Measurements from ENCODE around the gene B3GNT8.

DNA sequence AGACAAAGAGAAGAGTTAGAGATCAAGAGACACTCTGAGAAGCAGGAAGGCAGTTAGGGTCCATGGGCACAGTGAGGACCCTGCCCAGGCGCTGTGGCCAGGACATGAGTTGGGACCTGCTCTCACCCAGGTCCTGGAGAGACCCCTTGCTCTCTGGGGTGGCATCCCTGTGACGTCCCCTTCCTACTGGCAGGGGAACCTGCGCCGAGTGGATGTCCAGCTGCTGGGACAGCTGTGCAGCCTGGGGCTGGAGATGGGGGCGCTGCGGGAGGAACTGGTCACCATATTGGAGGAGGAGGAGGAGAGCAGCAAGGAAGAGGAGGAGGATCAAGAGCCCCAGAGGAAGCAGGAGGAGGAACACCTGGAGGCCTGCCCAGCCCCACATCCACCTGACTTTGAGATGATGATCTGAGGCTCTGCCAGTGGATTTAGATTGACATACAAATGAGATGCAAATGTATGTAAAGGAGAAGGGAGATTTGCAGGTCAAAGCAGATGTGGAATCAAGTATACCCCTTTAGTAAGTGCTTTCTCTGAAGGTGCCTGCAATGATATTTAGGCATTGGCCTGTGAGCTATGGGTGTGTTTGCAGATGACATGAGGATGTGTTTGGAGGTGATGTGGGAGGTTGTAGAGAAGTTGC is 16.8 kb upstream of the B3GNT8 start:
- TF ChIP-seq, protein P1, sequence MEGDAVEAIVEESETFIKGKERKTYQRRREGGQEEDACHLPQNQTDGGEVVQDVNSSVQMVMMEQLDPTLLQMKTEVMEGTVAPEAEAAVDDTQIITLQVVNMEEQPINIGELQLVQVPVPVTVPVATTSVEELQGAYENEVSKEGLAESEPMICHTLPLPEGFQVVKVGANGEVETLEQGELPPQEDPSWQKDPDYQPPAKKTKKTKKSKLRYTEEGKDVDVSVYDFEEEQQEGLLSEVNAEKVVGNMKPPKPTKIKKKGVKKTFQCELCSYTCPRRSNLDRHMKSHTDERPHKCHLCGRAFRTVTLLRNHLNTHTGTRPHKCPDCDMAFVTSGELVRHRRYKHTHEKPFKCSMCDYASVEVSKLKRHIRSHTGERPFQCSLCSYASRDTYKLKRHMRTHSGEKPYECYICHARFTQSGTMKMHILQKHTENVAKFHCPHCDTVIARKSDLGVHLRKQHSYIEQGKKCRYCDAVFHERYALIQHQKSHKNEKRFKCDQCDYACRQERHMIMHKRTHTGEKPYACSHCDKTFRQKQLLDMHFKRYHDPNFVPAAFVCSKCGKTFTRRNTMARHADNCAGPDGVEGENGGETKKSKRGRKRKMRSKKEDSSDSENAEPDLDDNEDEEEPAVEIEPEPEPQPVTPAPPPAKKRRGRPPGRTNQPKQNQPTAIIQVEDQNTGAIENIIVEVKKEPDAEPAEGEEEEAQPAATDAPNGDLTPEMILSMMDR (conservative IDR thresholded peaks at IDR 0.05; ENCODE audit: low read depth, low read length) = no peak
- TF ChIP-seq MXI1 (IDR thresholded peaks at IDR 0.05; ENCODE audit: borderline replicate concordance, low read depth, low read length) (no peak), CEBPB (IDR thresholded peaks at IDR 0.05; ENCODE audit: low read depth, low read length) (no peak), POLR2A (IDR thresholded peaks at IDR 0.05; ENCODE audit: low read depth, low read length) (no peak), RAD21 (IDR thresholded peaks at IDR 0.05; ENCODE audit: low read length) (no peak), FOS (IDR thresholded peaks at IDR 0.05; ENCODE audit: low read depth, low read length) (no peak), MAFK (IDR thresholded peaks at IDR 0.05; ENCODE audit: low read depth, low read length) (no peak), MAZ (IDR thresholded peaks at IDR 0.05; ENCODE audit: borderline replicate concordance, low read depth, low read length) (no peak), BHLHE40 (IDR thresholded peaks at IDR 0.05; ENCODE audit: low read depth, low read length) (no peak), SMC3 (IDR thresholded peaks at IDR 0.05; ENCODE audit: low read depth, low read length) (no peak)
- TF ChIP-seq, protein P2, sequence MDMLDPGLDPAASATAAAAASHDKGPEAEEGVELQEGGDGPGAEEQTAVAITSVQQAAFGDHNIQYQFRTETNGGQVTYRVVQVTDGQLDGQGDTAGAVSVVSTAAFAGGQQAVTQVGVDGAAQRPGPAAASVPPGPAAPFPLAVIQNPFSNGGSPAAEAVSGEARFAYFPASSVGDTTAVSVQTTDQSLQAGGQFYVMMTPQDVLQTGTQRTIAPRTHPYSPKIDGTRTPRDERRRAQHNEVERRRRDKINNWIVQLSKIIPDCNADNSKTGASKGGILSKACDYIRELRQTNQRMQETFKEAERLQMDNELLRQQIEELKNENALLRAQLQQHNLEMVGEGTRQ (IDR thresholded peaks at IDR 0.05; ENCODE audit: low read depth, low read length) = no peak
